Measurements from ENCODE around the gene PKMYT1. TPM values are rescaled to one million over a fixed set of nuclear protein-coding genes. Genes with fewer than 3 reads are reported as not detected.

PKMYT1 gene
- total RNA-seq, 1 donor from 2014 or later = 2.1 TPM

DNA sequence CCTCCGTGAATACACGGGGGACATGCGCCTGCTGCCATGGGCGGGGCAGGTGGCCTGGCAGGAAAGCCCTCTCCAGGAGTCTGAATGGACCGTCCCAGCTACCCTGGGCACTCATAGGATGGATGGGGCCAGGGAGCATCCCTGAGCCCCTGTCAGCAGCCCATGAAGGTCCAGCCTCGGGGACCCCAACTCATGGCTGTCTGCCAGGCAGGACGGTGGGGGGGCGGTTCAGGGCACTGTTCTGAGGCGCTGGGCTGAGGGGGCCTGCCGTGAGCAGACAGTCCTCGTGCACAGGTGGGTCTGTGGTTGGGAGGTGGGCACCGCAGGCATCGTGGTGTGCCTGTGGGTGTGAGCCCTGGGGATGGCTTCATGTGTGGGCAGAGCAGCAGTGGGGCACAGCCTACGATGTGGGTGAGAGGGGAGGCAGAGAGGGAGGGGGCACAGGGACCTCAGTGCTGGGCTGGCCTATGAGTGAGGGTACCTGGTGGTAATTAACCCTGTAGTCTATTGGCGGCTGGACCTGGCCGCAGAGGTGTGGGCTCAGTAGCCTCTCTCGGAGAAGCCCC lies 6.5 kb upstream of the PKMYT1 start:
- H3K27me3 ChIP-seq (ENCODE audit: control insufficient read depth in 3 of 3, insufficient read depth in 3 of 3, low read length in 3 of 3) = peaks cover 0 to 9% (median 8%) of the 10 kb centered on the region in 3 donors
- no peaks in the 10 kb centered on the region for H3K9me3 ChIP-seq (ENCODE audit: control insufficient read depth in 3 of 3, low read length in 3 of 3)
- H3K4me3 ChIP-seq (ENCODE audit: low read length in 3 of 3) = no peak overlapping the region
- H3K9ac ChIP-seq (ENCODE audit: low read depth in 1 of 3, low read length in 3 of 3) = peak overlapping the region in 1 of 3 donors; percentile 80
- no peaks in the 10 kb centered on the region for H3K36me3 ChIP-seq (ENCODE audit: control insufficient read depth in 3 of 3, insufficient read depth in 3 of 3, low read length in 3 of 3)
- H3K27ac ChIP-seq (ENCODE audit: low read depth, low read length) = no peak overlapping the region
- H3K4me1 ChIP-seq (ENCODE audit: control insufficient read depth in 3 of 3, insufficient read depth in 3 of 3, low read length in 3 of 3) = peaks cover 27 to 36% (median 29%) of the 10 kb centered on the region in 3 donors

DNA sequence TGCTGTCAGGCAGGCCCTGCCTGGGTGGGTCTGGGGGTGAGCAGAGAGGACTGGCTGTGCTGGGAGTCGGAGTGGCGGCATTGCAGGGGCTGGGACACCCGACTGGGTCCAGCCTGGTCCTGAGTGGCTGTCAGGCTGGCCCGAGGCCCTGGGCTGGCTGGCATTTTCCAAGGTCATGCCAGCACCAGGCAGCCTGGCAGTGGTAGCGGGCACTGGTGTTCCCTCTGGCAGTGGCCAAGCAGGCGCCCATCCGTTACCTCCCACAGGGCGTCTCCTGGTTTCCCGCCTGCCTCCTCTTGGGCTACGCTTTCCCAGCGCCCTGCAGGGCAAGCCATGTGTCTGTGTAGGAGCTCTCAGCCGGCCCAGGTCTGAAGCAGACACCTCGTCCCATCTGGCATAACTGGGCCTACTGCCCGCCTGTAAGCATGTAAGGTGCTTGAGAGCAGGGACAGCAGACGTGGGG lies 5.7 kb upstream of the PKMYT1 start:
- Histone ChIP-seq H3K9me3 (ENCODE audit: control insufficient read depth in 3 of 3, low read length in 3 of 3) (no peaks in the 10 kb centered on the region), H3K27me3 (ENCODE audit: control insufficient read depth in 3 of 3, insufficient read depth in 3 of 3, low read length in 3 of 3) (peaks cover 0 to 9% (median 8%) of the 10 kb centered on the region in 3 donors), H3K36me3 (ENCODE audit: control insufficient read depth in 3 of 3, insufficient read depth in 3 of 3, low read length in 3 of 3) (no peaks in the 10 kb centered on the region), H3K27ac (ENCODE audit: low read depth, low read length) (peak overlapping the region; percentile 88), H3K4me3 (ENCODE audit: low read length in 3 of 3) (peak overlapping the region in 2 of 3 donors; percentile 44 to 58), H3K9ac (ENCODE audit: low read depth in 1 of 3, low read length in 3 of 3) (peak overlapping the region; percentile 24 to 80 (median 40)), H3K4me1 (ENCODE audit: control insufficient read depth in 3 of 3, insufficient read depth in 3 of 3, low read length in 3 of 3) (peaks cover 28 to 36% (median 30%) of the 10 kb centered on the region in 3 donors)

DNA sequence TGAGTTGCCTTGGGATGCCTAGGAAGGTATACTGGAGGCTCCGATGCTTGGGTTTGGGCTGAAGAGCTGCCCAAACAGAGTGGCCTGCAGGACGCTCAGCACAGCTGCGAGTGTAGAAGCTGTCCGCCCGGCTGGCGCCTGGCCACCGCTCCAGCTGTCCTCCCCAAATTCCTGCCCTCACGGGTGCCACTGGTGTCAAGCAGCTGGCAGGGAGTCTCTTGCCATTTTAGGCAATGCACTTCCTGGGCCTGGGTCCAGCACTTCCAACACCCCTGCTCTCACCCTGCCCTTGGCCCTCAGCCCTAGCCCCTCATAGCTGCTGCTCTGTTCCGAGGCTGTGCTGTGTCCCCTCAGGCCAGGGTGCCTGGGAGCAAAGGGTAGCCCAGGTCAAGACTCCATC lies 5.2 kb upstream of the PKMYT1 start:
- Histone ChIP-seq H3K27ac (ENCODE audit: low read depth, low read length) (peak overlapping the region; percentile 88), H3K4me3 (ENCODE audit: low read length in 3 of 3) (peak overlapping the region in 2 of 3 donors; percentile 44 to 58), H3K4me1 (ENCODE audit: control insufficient read depth in 3 of 3, insufficient read depth in 3 of 3, low read length in 3 of 3) (peaks cover 30 to 41% (median 32%) of the 10 kb centered on the region in 3 donors), H3K27me3 (ENCODE audit: control insufficient read depth in 3 of 3, insufficient read depth in 3 of 3, low read length in 3 of 3) (peaks cover 0 to 8% (median 8%) of the 10 kb centered on the region in 3 donors), H3K9me3 (ENCODE audit: control insufficient read depth in 3 of 3, low read length in 3 of 3) (no peaks in the 10 kb centered on the region), H3K9ac (ENCODE audit: low read depth in 1 of 3, low read length in 3 of 3) (peak overlapping the region; percentile 24 to 80 (median 40)), H3K36me3 (ENCODE audit: control insufficient read depth in 3 of 3, insufficient read depth in 3 of 3, low read length in 3 of 3) (no peaks in the 10 kb centered on the region)

DNA sequence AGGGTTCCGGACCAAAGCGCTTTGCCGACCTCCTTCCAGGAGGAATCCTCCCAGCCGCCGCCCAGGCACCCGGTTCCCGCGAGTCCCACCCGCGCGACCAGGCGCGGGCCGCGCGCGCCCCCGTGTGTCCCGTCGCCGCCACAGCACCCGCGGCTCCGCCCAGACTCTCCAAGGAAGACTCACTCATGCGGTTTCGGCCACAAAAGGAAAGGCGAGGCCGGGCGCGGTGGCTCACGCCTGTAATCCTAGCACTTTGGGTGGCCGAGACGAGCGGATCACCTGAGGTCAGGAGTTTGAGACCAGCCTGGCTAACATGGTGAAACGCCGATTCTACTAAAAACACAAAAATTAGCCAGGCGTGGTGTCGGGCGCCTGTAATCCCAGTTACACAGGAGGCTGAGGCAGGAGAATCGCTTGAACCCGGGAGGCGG lies 3.5 kb upstream of the PKMYT1 start:
- Histone ChIP-seq H3K36me3 (ENCODE audit: control insufficient read depth in 3 of 3, insufficient read depth in 3 of 3, low read length in 3 of 3) (no peaks in the 10 kb centered on the region), H3K9me3 (ENCODE audit: control insufficient read depth in 3 of 3, low read length in 3 of 3) (no peaks in the 10 kb centered on the region), H3K4me1 (ENCODE audit: control insufficient read depth in 3 of 3, insufficient read depth in 3 of 3, low read length in 3 of 3) (peaks cover 30 to 48% (median 37%) of the 10 kb centered on the region in 3 donors), H3K9ac (ENCODE audit: low read depth in 1 of 3, low read length in 3 of 3) (peak overlapping the region in 2 of 3 donors; percentile 40 to 50), H3K4me3 (ENCODE audit: low read length in 3 of 3) (peak overlapping the region in 1 of 3 donors; percentile 35), H3K27ac (ENCODE audit: low read depth, low read length) (no peak overlapping the region), H3K27me3 (ENCODE audit: control insufficient read depth in 3 of 3, insufficient read depth in 3 of 3, low read length in 3 of 3) (peaks cover 5 to 10% (median 6%) of the 10 kb centered on the region in 3 donors)

DNA sequence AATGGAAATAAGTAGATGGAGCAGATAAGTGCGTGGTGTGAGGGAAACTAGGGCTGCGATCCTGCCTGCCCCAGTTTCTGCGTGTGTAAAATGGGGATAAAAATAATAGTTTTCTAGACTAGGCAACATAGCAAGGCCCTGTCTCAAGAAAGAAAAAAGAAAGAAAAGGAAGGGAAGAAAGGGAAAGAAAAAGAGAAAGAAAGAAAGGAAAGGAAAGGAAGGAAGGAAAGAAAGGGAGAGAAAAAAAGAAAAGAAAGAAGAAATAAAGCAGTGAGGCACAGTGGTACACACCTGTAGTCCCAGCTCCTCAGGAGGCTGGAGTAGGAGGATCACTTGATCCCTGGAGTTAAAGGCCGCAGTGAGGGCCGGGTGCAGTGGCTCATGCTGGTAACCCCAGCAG lies 2.2 kb upstream of the PKMYT1 start:
- Histone ChIP-seq H3K27ac (ENCODE audit: low read depth, low read length) (no peak overlapping the region), H3K9me3 (ENCODE audit: control insufficient read depth in 3 of 3, low read length in 3 of 3) (no peaks in the 10 kb centered on the region), H3K9ac (ENCODE audit: low read depth in 1 of 3, low read length in 3 of 3) (no peak overlapping the region), H3K36me3 (ENCODE audit: control insufficient read depth in 3 of 3, insufficient read depth in 3 of 3, low read length in 3 of 3) (no peaks in the 10 kb centered on the region), H3K27me3 (ENCODE audit: control insufficient read depth in 3 of 3, insufficient read depth in 3 of 3, low read length in 3 of 3) (peaks cover 5 to 10% (median 7%) of the 10 kb centered on the region in 3 donors), H3K4me1 (ENCODE audit: control insufficient read depth in 3 of 3, insufficient read depth in 3 of 3, low read length in 3 of 3) (peaks cover 30 to 45% (median 37%) of the 10 kb centered on the region in 3 donors), H3K4me3 (ENCODE audit: low read length in 3 of 3) (no peak overlapping the region)

DNA sequence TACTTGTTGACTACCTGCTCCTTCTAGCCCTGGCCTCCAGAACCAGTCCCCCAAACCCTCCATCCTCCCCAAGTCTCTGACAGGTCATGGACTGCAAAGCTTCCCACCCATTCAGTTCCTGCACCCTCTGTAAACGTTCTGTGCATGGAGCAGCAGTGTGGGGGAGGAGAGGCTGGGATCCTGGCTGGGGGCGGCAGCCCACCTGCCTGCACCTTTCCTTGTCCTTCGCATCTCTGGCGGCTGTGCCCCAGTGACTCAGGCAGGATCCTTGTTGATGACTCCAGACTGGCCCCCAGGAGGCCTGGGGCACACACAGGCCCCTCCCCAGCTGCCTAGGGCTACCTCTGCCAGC lies 1.6 kb upstream of the PKMYT1 start:
- Histone ChIP-seq H3K9ac (ENCODE audit: low read depth in 1 of 3, low read length in 3 of 3) (no peak overlapping the region), H3K9me3 (ENCODE audit: control insufficient read depth in 3 of 3, low read length in 3 of 3) (no peaks in the 10 kb centered on the region), H3K36me3 (ENCODE audit: control insufficient read depth in 3 of 3, insufficient read depth in 3 of 3, low read length in 3 of 3) (no peaks in the 10 kb centered on the region), H3K4me1 (ENCODE audit: control insufficient read depth in 3 of 3, insufficient read depth in 3 of 3, low read length in 3 of 3) (peaks cover 28 to 41% (median 36%) of the 10 kb centered on the region in 3 donors), H3K27me3 (ENCODE audit: control insufficient read depth in 3 of 3, insufficient read depth in 3 of 3, low read length in 3 of 3) (peaks cover 5 to 10% (median 7%) of the 10 kb centered on the region in 3 donors), H3K4me3 (ENCODE audit: low read length in 3 of 3) (no peak overlapping the region), H3K27ac (ENCODE audit: low read depth, low read length) (no peak overlapping the region)

DNA sequence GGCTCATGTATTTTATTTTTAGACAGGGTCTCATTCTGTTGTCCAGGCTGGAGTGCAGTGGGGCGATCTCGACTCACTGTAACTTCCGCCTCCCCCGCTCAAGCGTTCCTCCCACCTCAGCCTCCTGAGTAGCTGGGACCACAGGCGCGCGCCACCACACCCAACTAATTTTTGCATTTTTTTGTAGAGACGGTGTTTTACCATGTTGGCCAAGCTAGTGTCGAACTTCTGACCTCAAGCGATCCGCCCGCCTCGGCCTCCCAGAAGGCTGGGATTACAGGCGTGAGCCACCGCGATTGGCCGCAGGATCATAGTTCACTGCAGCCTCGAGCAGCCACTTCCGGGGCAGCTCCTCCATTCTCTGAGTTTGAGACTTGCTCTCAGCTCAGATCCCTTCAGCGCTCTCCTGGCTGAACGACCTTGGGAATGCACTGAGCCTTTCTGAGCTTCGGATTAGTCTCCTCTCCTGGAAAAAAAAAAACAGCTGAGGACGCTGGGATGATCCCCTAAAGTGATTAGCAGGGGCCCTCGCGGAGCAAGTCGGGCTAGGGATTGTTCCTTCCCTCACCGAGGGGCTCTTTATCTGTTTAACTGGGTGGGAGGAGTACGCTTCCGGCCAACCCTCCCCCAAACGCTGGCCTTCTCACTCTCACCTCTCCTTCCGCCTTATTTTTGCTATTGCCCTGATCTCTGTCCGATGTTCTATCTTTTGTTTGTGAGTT lies 1.1 kb upstream of the PKMYT1 start:
- Histone ChIP-seq H3K4me1 (ENCODE audit: control insufficient read depth in 3 of 3, insufficient read depth in 3 of 3, low read length in 3 of 3) (peaks cover 24 to 36% (median 30%) of the 10 kb centered on the region in 3 donors), H3K9ac (ENCODE audit: low read depth in 1 of 3, low read length in 3 of 3) (peak overlapping the region in 2 of 3 donors; percentile 90 to 97), H3K4me3 (ENCODE audit: low read length in 3 of 3) (peak overlapping the region in 1 of 3 donors; percentile 98), H3K27ac (ENCODE audit: low read depth, low read length) (no peak overlapping the region), H3K9me3 (ENCODE audit: control insufficient read depth in 3 of 3, low read length in 3 of 3) (no peaks in the 10 kb centered on the region), H3K27me3 (ENCODE audit: control insufficient read depth in 3 of 3, insufficient read depth in 3 of 3, low read length in 3 of 3) (peaks cover 5 to 10% (median 7%) of the 10 kb centered on the region in 3 donors), H3K36me3 (ENCODE audit: control insufficient read depth in 3 of 3, insufficient read depth in 3 of 3, low read length in 3 of 3) (no peaks in the 10 kb centered on the region)

DNA sequence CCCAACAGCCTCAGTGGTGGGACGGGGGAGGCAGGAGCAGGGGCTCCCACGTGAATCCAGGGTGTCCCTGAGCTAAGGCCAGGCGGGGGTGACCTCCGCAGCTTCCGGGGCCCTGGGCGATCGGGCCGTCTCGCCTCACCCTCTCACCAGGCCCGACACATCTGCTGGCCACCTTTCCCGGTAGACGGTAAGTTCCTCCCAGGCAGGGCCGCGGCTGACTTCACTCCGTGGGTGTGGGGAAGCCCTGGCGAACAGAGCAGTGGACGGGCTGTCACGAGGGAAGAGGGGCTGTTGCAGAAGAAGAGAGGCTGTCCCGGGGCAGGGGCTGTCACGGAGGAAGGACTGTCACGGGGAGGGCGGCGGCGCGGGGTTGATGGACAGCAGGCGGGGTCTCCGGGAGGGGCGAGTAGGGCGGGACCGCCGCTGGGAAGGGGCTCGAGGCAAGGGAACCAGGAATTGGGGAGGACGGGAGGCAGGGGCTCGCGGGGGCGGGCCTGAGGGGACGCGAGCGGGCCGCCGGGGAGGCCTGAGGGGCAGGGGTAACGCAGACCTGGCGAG lies 498 bp downstream of the PKMYT1 start:
- no peaks in the 10 kb centered on the region for H3K36me3 ChIP-seq (ENCODE audit: control insufficient read depth in 3 of 3, insufficient read depth in 3 of 3, low read length in 3 of 3)
- no peak overlapping the region for H3K27ac ChIP-seq (ENCODE audit: low read depth, low read length)
- peak overlapping the region in 2 of 3 donors; percentile 68 to 98 for H3K4me3 ChIP-seq (ENCODE audit: low read length in 3 of 3)
- H3K4me1 ChIP-seq (ENCODE audit: control insufficient read depth in 3 of 3, insufficient read depth in 3 of 3, low read length in 3 of 3) = peaks cover 10 to 25% (median 14%) of the 10 kb centered on the region in 3 donors
- H3K9ac ChIP-seq (ENCODE audit: low read depth in 1 of 3, low read length in 3 of 3) = no peak overlapping the region
- H3K9me3 ChIP-seq (ENCODE audit: control insufficient read depth in 3 of 3, low read length in 3 of 3) = no peaks in the 10 kb centered on the region
- H3K27me3 ChIP-seq (ENCODE audit: control insufficient read depth in 3 of 3, insufficient read depth in 3 of 3, low read length in 3 of 3) = peaks cover 5 to 10% (median 7%) of the 10 kb centered on the region in 3 donors

DNA sequence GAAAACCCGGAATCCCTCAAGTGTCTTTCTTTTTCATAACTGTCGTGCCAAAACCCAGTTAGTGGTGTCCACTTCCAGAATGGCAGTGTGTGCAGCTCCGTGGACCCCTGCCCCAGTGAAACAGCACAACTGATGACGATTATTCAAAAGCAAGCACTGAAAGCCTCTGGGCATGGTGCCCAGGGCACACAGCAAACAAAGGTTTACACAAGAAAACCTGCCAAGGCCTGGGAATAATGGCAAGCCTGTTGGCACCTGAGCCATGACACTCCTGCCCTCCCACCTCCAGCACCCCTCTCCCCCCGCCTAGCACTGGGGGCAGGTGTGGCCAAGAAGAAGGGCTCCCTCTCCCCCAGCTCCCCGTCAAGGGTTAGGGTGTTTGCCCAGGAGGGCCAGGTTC lies 2.8 kb downstream of the PKMYT1 start:
- no peak overlapping the region for H3K27ac ChIP-seq (ENCODE audit: low read depth, low read length)
- no peak overlapping the region for H3K9ac ChIP-seq (ENCODE audit: low read depth in 1 of 3, low read length in 3 of 3)
- H3K4me1 ChIP-seq (ENCODE audit: control insufficient read depth in 3 of 3, insufficient read depth in 3 of 3, low read length in 3 of 3) = peaks cover 12 to 26% (median 14%) of the 10 kb centered on the region in 3 donors
- H3K9me3 ChIP-seq (ENCODE audit: control insufficient read depth in 3 of 3, low read length in 3 of 3) = no peaks in the 10 kb centered on the region
- H3K4me3 ChIP-seq (ENCODE audit: low read length in 3 of 3) = no peak overlapping the region
- peaks cover 0 to under 1% (median 0%) of the 10 kb centered on the region in 3 donors for H3K36me3 ChIP-seq (ENCODE audit: control insufficient read depth in 3 of 3, insufficient read depth in 3 of 3, low read length in 3 of 3)
- peaks cover 5 to 10% (median 7%) of the 10 kb centered on the region in 3 donors for H3K27me3 ChIP-seq (ENCODE audit: control insufficient read depth in 3 of 3, insufficient read depth in 3 of 3, low read length in 3 of 3)
